Measurements from ENCODE around the gene MAP3K14. TPM values are rescaled to one million over a fixed set of nuclear protein-coding genes. Genes with fewer than 3 reads are reported as not detected.

Gene MAP3K14
- total RNA-seq, 1 experiment from 2014 or later = 9.2 TPM

DNA sequence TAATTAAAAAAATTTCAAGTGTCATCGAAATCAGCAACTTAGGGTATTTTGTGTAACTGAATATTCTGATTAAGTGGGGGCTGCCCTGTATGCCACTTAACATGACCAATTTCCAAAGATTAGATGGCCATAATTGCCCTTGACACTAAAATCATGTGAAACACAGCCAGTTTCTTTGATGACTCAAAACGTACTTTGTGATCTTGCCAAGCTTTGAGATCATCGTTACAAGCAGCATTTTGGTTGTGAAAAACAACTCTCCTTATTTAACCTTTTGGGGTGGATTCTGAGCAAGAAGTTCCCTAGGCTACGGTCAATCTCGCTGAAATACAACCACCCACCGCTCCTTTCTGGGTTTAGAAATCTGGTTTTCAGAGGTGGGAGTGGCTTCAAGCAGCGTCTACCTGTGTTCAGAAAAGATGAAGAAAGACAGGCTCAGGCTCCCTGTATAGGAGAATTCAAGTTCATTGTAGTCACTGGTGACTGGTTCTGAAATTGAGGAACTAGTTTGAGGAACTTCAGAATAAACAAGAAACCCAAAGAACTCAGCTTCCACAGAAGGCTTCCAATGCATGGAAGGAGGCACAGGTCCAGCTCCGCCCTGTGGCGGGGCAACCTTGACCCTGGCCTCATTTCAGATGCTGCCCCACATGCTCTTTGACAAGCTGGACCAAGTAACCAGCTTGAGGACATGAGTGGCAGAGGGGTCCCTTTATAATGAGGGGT is 9.4 kb downstream of the MAP3K14 start:
- H3K36me3 Mint-ChIP-seq (ENCODE audit: insufficient read depth, unreplicated experiment) = peaks cover 35% of the 10 kb centered on the region
- H3K4me1 Mint-ChIP-seq (ENCODE audit: insufficient read depth, unreplicated experiment) = peaks cover 21% of the 10 kb centered on the region
- no peaks in the 10 kb centered on the region for H3K9me3 Mint-ChIP-seq (ENCODE audit: unreplicated experiment)
- POLR2A ChIA-PET = interaction anchor here (0.6 to 7.6 kb wide), 7 partner anchors 9 to 158 kb away, joined by 3 to 88 read pairs (median 5); partner anchors contain the start of gene MAP3K14
- H3K4me3 Mint-ChIP-seq (ENCODE audit: unreplicated experiment) = peak overlapping the region; percentile 32
- intact Hi-C loops (cut with micrococcal nuclease) = no loop called here
- no peaks in the 10 kb centered on the region for H3K27me3 Mint-ChIP-seq (ENCODE audit: insufficient read depth, unreplicated experiment)
- DNase-seq (ENCODE audit: unreplicated experiment) = peak; percentile 88
- H3K27ac Mint-ChIP-seq (ENCODE audit: low read depth, unreplicated experiment) = peak overlapping the region; percentile 90
- TF ChIP-seq, protein P1, sequence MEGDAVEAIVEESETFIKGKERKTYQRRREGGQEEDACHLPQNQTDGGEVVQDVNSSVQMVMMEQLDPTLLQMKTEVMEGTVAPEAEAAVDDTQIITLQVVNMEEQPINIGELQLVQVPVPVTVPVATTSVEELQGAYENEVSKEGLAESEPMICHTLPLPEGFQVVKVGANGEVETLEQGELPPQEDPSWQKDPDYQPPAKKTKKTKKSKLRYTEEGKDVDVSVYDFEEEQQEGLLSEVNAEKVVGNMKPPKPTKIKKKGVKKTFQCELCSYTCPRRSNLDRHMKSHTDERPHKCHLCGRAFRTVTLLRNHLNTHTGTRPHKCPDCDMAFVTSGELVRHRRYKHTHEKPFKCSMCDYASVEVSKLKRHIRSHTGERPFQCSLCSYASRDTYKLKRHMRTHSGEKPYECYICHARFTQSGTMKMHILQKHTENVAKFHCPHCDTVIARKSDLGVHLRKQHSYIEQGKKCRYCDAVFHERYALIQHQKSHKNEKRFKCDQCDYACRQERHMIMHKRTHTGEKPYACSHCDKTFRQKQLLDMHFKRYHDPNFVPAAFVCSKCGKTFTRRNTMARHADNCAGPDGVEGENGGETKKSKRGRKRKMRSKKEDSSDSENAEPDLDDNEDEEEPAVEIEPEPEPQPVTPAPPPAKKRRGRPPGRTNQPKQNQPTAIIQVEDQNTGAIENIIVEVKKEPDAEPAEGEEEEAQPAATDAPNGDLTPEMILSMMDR (IDR thresholded peaks at IDR 0.05; ENCODE audit: unreplicated experiment) = no peak
- no TSS peak for BruUV-seq (replicated peaks)
- CTCF ChIA-PET = interaction anchor here (0.8 to 5.4 kb wide), 3 partner anchors 15 to 78 kb away, joined by 6 to 17 read pairs (median 13); no protein-coding TSS in a partner anchor

DNA sequence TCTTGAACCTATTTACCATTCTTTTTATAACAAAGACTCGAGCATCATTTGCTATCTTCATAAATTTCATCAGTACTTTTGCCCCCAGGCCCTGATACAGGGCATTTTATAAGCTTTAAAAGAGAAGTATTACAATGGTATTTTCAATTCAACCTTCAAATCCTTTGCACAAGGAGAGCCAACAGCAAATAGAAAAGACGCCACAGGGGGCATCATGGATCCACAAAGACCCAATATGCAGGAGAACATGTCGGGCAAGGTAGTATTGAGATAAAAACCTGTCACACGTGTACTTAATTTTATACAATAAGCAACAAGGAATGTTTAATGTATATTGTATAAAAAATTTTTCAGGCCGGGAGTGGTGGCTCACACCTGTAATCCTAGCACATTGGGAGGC is 10.2 kb downstream of the MAP3K14 start:
- ChIA-PET CTCF (interaction anchor here (0.6 to 5.4 kb wide), 6 partner anchors 11 to 356 kb away, joined by 3 to 17 read pairs (median 6); no protein-coding TSS in a partner anchor), POLR2A (interaction anchor here (0.6 to 7.6 kb wide), 9 partner anchors 12 to 516 kb away, joined by 3 to 88 read pairs (median 3); partner anchors contain the start of gene MAP3K14)
- no peak overlapping the region for H3K27ac Mint-ChIP-seq (ENCODE audit: low read depth, unreplicated experiment)
- no peak for DNase-seq (ENCODE audit: unreplicated experiment)
- intact Hi-C loops (cut with micrococcal nuclease) = no loop called here
- BruUV-seq (replicated peaks) = no TSS peak
- H3K4me3 Mint-ChIP-seq (ENCODE audit: unreplicated experiment) = no peak overlapping the region
- H3K27me3 Mint-ChIP-seq (ENCODE audit: insufficient read depth, unreplicated experiment) = no peaks in the 10 kb centered on the region
- TF ChIP-seq, protein P1 (IDR thresholded peaks at IDR 0.05; ENCODE audit: unreplicated experiment) = no peak
- peaks cover 35% of the 10 kb centered on the region for H3K36me3 Mint-ChIP-seq (ENCODE audit: insufficient read depth, unreplicated experiment)
- H3K4me1 Mint-ChIP-seq (ENCODE audit: insufficient read depth, unreplicated experiment) = peaks cover 17% of the 10 kb centered on the region
- no peaks in the 10 kb centered on the region for H3K9me3 Mint-ChIP-seq (ENCODE audit: unreplicated experiment)

DNA sequence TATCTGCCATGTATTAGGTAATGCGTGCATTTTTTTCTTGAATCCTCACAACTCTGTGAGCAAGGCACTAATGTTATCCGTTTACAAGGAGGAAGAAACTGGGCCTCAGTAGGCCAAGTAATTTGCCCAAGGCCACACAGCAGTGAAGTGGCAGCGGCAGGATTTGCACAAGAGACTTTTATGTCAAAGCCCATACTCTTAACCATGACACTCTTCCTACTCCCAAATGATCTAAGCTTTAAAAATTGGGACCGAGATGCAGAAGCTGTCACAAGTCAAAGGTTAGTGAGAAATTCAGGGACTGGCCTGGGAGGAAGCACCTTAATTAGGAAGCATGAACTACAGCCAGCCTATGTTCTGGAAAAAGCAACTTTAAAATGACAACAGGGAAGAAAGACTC is 10.7 kb downstream of the MAP3K14 start:
- intact Hi-C loops (cut with micrococcal nuclease) = no loop called here

More for the DNA sequence above, 10.7 kb downstream of the MAP3K14 start:
- Mint-ChIP-seq H3K36me3 (ENCODE audit: insufficient read depth, unreplicated experiment) (peaks cover 35% of the 10 kb centered on the region), H3K4me1 (ENCODE audit: insufficient read depth, unreplicated experiment) (peaks cover 11% of the 10 kb centered on the region), H3K9me3 (ENCODE audit: unreplicated experiment) (no peaks in the 10 kb centered on the region), H3K4me3 (ENCODE audit: unreplicated experiment) (no peak overlapping the region), H3K27me3 (ENCODE audit: insufficient read depth, unreplicated experiment) (no peaks in the 10 kb centered on the region), H3K27ac (ENCODE audit: low read depth, unreplicated experiment) (no peak overlapping the region)
- TF ChIP-seq, protein P1 (IDR thresholded peaks at IDR 0.05; ENCODE audit: unreplicated experiment) = no peak
- DNase-seq (ENCODE audit: unreplicated experiment) = no peak
- BruUV-seq (replicated peaks) = no TSS peak
- ChIA-PET POLR2A (interaction anchor here (0.6 to 7.6 kb wide), 10 partner anchors 12 to 516 kb away, joined by 3 to 88 read pairs (median 3); partner anchors contain the start of gene MAP3K14), CTCF (interaction anchor here (0.6 to 5.4 kb wide), 4 partner anchors 11 to 355 kb away, joined by 3 to 17 read pairs (median 10); no protein-coding TSS in a partner anchor)

Data from MCF 10A (cell line).